Gastrocnemius medialis (tissue), 4 donors: Measurements from ENCODE around the gene KHK.

Experiments used
- POLR2A ChIP-seq, 2 donors: fragments of 450-650 bp; IDR thresholded peaks; one replicate each; pipeline ENCODE4 v1.6.1; 2017; ENCODE audit warnings: antibody characterized with exemption in 2 of 2, mild to moderate bottlenecking in 2 of 2, moderate library complexity in 2 of 2
- TF ChIP-seq, protein P1 (sequence below), 5 experiments: fragments of 450-650 bp in 3 of 5; fragments of 200-600 bp in 2 of 5; sonication (generic) in 2 of 5; IDR thresholded peaks in 4 of 5; conservative IDR thresholded peaks in 1 of 5; 1 replicate in 4 of 5; 2 replicates in 1 of 5; pipeline ENCODE4 v1.5.1; 2016 to 2019; ENCODE audit warnings: antibody characterized with exemption in 5 of 5, mild to moderate bottlenecking in 3 of 5, moderate library complexity in 3 of 5

GRCh38 chr2:27139310-27139709, 52.7 kb downstream of the KHK start, which contains the start of gene PRR30:
- TF ChIP-seq POLR2A (IDR thresholded peaks at IDR 0.05) = no peak
- TF ChIP-seq, protein P1, sequence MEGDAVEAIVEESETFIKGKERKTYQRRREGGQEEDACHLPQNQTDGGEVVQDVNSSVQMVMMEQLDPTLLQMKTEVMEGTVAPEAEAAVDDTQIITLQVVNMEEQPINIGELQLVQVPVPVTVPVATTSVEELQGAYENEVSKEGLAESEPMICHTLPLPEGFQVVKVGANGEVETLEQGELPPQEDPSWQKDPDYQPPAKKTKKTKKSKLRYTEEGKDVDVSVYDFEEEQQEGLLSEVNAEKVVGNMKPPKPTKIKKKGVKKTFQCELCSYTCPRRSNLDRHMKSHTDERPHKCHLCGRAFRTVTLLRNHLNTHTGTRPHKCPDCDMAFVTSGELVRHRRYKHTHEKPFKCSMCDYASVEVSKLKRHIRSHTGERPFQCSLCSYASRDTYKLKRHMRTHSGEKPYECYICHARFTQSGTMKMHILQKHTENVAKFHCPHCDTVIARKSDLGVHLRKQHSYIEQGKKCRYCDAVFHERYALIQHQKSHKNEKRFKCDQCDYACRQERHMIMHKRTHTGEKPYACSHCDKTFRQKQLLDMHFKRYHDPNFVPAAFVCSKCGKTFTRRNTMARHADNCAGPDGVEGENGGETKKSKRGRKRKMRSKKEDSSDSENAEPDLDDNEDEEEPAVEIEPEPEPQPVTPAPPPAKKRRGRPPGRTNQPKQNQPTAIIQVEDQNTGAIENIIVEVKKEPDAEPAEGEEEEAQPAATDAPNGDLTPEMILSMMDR (IDR thresholded peaks at IDR 0.05 in 4 of 5, conservative IDR thresholded peaks at IDR 0.05 in 1 of 5) = no peak
